WTC11 (cell line): ENCODE data around the gene SP2. TPM values are rescaled to one million over a fixed set of nuclear protein-coding genes. Genes with fewer than 3 reads are reported as not detected.
A peak's percentile ranks its signal among the peaks of the same experiment; 100 is the strongest.

Experiments used
- ATAC-seq: fragments of 200-7000 bp; cut with Tn5 transposase; 2 replicates; pipeline ENCODE4 v1.10.0; 2021; ENCODE audit warnings: mild to moderate bottlenecking, moderate library complexity
- CTCF ChIA-PET: fragments of 300-600 bp; sonication (Branson Sonifier 250); formaldehyde crosslinking; loops from one replicate; lab custom pipeline; 2021; ENCODE audit warnings: antibody characterized with exemption; lab: Charles Lee
- POLR2A ChIA-PET: fragments of 350-600 bp; sonication (Branson Sonifier 250); formaldehyde crosslinking; loops from one replicate; lab custom pipeline; 2021; ENCODE audit warnings: antibody characterized with exemption; lab: Charles Lee
- DNase-seq: peaks from one replicate; pipeline ENCODE4 v3.0.0; 2021; ENCODE audit warnings: low spot score
- H3K27ac Mint-ChIP-seq: 2 replicates; pipeline ENCODE4 v1.8.0; 2021; ENCODE audit warnings: mixed read lengths
- H3K27me3 Mint-ChIP-seq: 2 replicates; pipeline ENCODE4 v1.8.0; 2021; ENCODE audit warnings: low read depth, mild to moderate bottlenecking, moderate library complexity, mixed read lengths
- H3K36me3 Mint-ChIP-seq: 2 replicates; pipeline ENCODE4 v1.8.0; 2021; ENCODE audit warnings: mixed read lengths
- H3K4me1 Mint-ChIP-seq: 2 replicates; pipeline ENCODE4 v1.8.0; 2022; ENCODE audit warnings: mixed read lengths
- H3K4me3 Mint-ChIP-seq: 2 replicates; pipeline ENCODE4 v1.8.0; 2021; ENCODE audit warnings: mild to moderate bottlenecking, moderate library complexity, mixed read lengths
- H3K9me3 Mint-ChIP-seq: 2 replicates; pipeline ENCODE4 v1.8.0; 2021; ENCODE audit warnings: mixed read lengths
- ATF1 ChIP-seq: sonication (generic); formaldehyde crosslinking; IDR thresholded peaks from 2 replicates; pipeline ENCODE4 v1.8.1; 2023; ENCODE audit warnings: mild to moderate bottlenecking, moderate library complexity, missing genetic modification reagents
- ATF6 ChIP-seq: sonication (generic); formaldehyde crosslinking; IDR thresholded peaks from 2 replicates; pipeline ENCODE4 v1.8.1; 2023; ENCODE audit warnings: mild to moderate bottlenecking, missing genetic modification reagents
- CDX4 ChIP-seq: fragments of 250-450 bp; sonication (Bioruptor Pico); IDR thresholded peaks from 2 replicates; pipeline ENCODE4 v1.9.0; 2021; ENCODE audit warnings: moderate library complexity, mild to moderate bottlenecking, inconsistent platforms, borderline replicate concordance
- ESRRA ChIP-seq: sonication (generic); formaldehyde crosslinking; IDR thresholded peaks from 2 replicates; pipeline ENCODE4 v1.8.1; 2022; ENCODE audit warnings: mild to moderate bottlenecking, missing genetic modification reagents, borderline replicate concordance
- FOXJ3 ChIP-seq: sonication (generic); formaldehyde crosslinking; IDR thresholded peaks from 2 replicates; pipeline ENCODE4 v1.9.0; 2021; ENCODE audit warnings: missing genetic modification reagents, mild to moderate bottlenecking, borderline replicate concordance
- FOXK1 ChIP-seq: sonication (generic); formaldehyde crosslinking; IDR thresholded peaks from 2 replicates; pipeline ENCODE4 v1.8.0; 2022; ENCODE audit warnings: mild to moderate bottlenecking, moderate library complexity, missing genetic modification reagents
- JAZF1 ChIP-seq: fragments of 250-450 bp; sonication (Bioruptor Pico); IDR thresholded peaks from 2 replicates; pipeline ENCODE4 v1.9.0; 2021; ENCODE audit warnings: moderate library complexity, mild to moderate bottlenecking, inconsistent platforms
- KAT7 ChIP-seq: sonication (generic); formaldehyde crosslinking; IDR thresholded peaks from 2 replicates; pipeline ENCODE4 v1.8.1; 2023; ENCODE audit warnings: missing genetic modification reagents, mild to moderate bottlenecking, borderline replicate concordance
- NR1H2 ChIP-seq: sonication (generic); formaldehyde crosslinking; IDR thresholded peaks from 2 replicates; pipeline ENCODE4 v1.9.0; 2021; ENCODE audit warnings: mild to moderate bottlenecking, moderate library complexity, missing genetic modification reagents
- NR2C2 ChIP-seq: sonication (generic); formaldehyde crosslinking; IDR thresholded peaks from 2 replicates; pipeline ENCODE4 v1.8.0; 2022; ENCODE audit warnings: mild to moderate bottlenecking, missing genetic modification reagents
- ZMAT4 ChIP-seq: fragments of 250-450 bp; sonication (Bioruptor Pico); IDR thresholded peaks from 2 replicates; pipeline ENCODE4 v1.9.0; 2021; ENCODE audit warnings: mild to moderate bottlenecking
- ZNF423 ChIP-seq: fragments of 250-450 bp; sonication (Bioruptor Pico); IDR thresholded peaks from 2 replicates; pipeline ENCODE4 v2.1.2; 2022; ENCODE audit warnings: mild to moderate bottlenecking, moderate library complexity
- total RNA-seq: library from RNA; stranded (reverse); gene quantifications from 3 replicates; pipeline ENCODE4 v1.2.3, GENCODE V29; 2021

The SP2 gene
- total RNA-seq, 1 experiment from 2014 or later = 9.9 TPM

GRCh38 chr17:47870056-47870455 is 26.0 kb upstream of the SP2 start:
- no peaks in the 10 kb centered on the region for H3K36me3 Mint-ChIP-seq
- no peak for DNase-seq
- no peak for TF ChIP-seq CDX4 (CRISPR knock-in tag)
- no peak for TF ChIP-seq ATF1 (CRISPR knock-in tag)
- H3K9me3 Mint-ChIP-seq = no peaks in the 10 kb centered on the region
- peaks cover 49% of the 10 kb centered on the region for H3K4me1 Mint-ChIP-seq
- ChIA-PET POLR2A (interaction anchor here (0.5 kb wide), 1 partner anchor 21 kb away, joined by 6 read pairs; no protein-coding TSS in a partner anchor), CTCF (interaction anchor here (1.1 to 8.7 kb wide), 7 partner anchors 14 to 148 kb away, joined by 3 to 94 read pairs (median 7); partner anchors contain the start of genes SCRN2 and SP6)
- peaks cover 86% of the 10 kb centered on the region for H3K27me3 Mint-ChIP-seq
- H3K4me3 Mint-ChIP-seq = no peak overlapping the region
- ATAC-seq = no peak
- H3K27ac Mint-ChIP-seq = no peak overlapping the region

- no peak for DNase-seq
- TF ChIP-seq NR1H2 (CRISPR knock-in tag) (no peak), ESRRA (CRISPR knock-in tag) (no peak)
- ChIA-PET POLR2A (no interaction called here), CTCF (interaction anchor here (0.8 to 8.7 kb wide), 7 partner anchors 11 to 76 kb away, joined by 3 to 94 read pairs (median 10); partner anchors contain the start of gene SCRN2)
- Mint-ChIP-seq H3K4me1 (peaks cover 56% of the 10 kb centered on the region), H3K27me3 (peaks cover 83% of the 10 kb centered on the region), H3K36me3 (no peaks in the 10 kb centered on the region), H3K9me3 (no peaks in the 10 kb centered on the region), H3K4me3 (no peak overlapping the region), H3K27ac (no peak overlapping the region)
- ATAC-seq = no peak
Measured at GRCh38 chr17:47871048-47871447, 25.0 kb upstream of the SP2 start.

GRCh38 chr17:47872019-47872650 is 23.9 kb upstream of the SP2 start:
- peak; percentile 57 for ATAC-seq
- CTCF ChIA-PET = interaction anchor here (0.7 to 8.7 kb wide), 13 partner anchors 9 to 69 kb away, joined by 3 to 94 read pairs (median 5); partner anchors contain the start of genes PNPO, SCRN2 and SP6
- peak overlapping the region; percentile 70 for H3K4me3 Mint-ChIP-seq
- POLR2A ChIA-PET = interaction anchor here (0.6 to 1.3 kb wide), 4 partner anchors 14 to 789 kb away, joined by 3 to 5 read pairs (median 3); partner anchors contain the start of genes SP2 and SP6
- H3K36me3 Mint-ChIP-seq = no peaks in the 10 kb centered on the region
- H3K9me3 Mint-ChIP-seq = no peaks in the 10 kb centered on the region
- peak; percentile 64 for DNase-seq
- H3K4me1 Mint-ChIP-seq = peaks cover 56% of the 10 kb centered on the region
- peaks cover 75% of the 10 kb centered on the region for H3K27me3 Mint-ChIP-seq
- no peak overlapping the region for H3K27ac Mint-ChIP-seq
- TF ChIP-seq FOXK1 (CRISPR knock-in tag) (no peak), KAT7 (no peak), NR2C2 (CRISPR knock-in tag) (no peak)
- TF ChIP-seq, all 79 proteins: peak for 0

GRCh38 chr17:47872651-47873161 is 23.3 kb upstream of the SP2 start:
- peak; percentile 55 for ATAC-seq
- peak overlapping the region; percentile 70 for H3K4me3 Mint-ChIP-seq
- CTCF ChIA-PET = interaction anchor here (1.0 to 8.7 kb wide), 10 partner anchors 9 to 69 kb away, joined by 3 to 94 read pairs (median 5); partner anchors contain the start of genes PNPO and SCRN2
- POLR2A ChIA-PET = interaction anchor here (0.7 to 1.3 kb wide), 3 partner anchors 9 to 23 kb away, joined by 3 to 5 read pairs (median 4); partner anchors contain the start of genes SP2 and SP6
- H3K27ac Mint-ChIP-seq = no peak overlapping the region
- H3K9me3 Mint-ChIP-seq = no peaks in the 10 kb centered on the region
- H3K27me3 Mint-ChIP-seq = peaks cover 71% of the 10 kb centered on the region
- H3K4me1 Mint-ChIP-seq = peaks cover 59% of the 10 kb centered on the region
- no peaks in the 10 kb centered on the region for H3K36me3 Mint-ChIP-seq
- peak; percentile 51 for DNase-seq
- no peak for TF ChIP-seq ATF6 (CRISPR knock-in tag)
- TF ChIP-seq ZNF423 (CRISPR knock-in tag) = peak; percentile 83
- TF ChIP-seq FOXJ3 = no peak
- TF ChIP-seq JAZF1 (CRISPR knock-in tag) = no peak
- no peak for TF ChIP-seq ZMAT4
- TF ChIP-seq, all 79 proteins: peak for 1
